ENCODE results near the gene DOCK1.
"Not testable (repeated sequence)": the region's sequence is repeated elsewhere in the genome, so short reads cannot be mapped to it uniquely, and the experiment has no call there.

DOCK1 gene

GRCh38 chr10:127262606-127263005 is 357.4 kb downstream of the DOCK1 start:
- peak in 6 of 58 donors; percentile 2 to 17 (median 13) for DNase-seq

DNA sequence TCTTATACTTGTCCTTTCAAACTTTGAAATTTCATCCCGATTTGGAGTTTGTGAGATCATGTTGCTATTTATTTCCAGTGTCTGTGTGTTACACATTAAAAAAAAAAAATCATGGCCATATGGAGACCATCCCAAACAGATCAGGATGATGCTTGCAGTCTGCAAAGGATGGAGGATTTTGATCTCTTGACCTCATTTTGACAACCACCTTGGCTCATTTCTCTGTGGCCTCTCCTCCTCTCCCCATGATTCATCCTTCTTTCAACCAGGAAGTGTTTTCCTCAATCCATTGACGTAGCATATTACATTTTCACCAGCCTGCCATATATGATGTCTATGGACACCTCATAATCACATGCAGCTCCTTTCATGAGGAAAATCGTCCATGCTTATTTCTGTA is 360.1 kb downstream of the DOCK1 start:
- no peak for DNase-seq

- no peak for DNase-seq
Observed at GRCh38 chr10:127266431-127266830, 361.2 kb downstream of the DOCK1 start.

DNA sequence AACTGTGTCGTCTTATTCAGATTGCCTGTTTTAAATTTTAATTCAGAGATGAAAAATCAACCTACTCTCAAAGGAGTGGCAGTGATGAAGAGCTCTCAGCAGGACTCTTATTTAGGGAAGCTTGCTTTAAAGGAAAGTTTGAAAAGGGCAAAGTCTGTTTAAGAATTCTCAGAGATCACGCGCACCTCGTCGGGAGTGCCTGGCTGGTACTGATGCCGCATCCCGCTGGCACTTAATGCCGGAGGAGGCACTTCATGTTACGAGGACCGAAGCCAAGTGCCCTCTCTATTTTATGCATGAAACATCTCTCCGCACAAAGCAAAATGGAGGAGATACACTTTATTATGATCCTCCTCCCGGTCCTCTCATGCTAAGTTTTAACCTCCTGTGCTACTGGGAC is 362.2 kb downstream of the DOCK1 start:
- DNase-seq = no peak

- DNase-seq = no peak
Observed at GRCh38 chr10:127272076-127272475, 366.8 kb downstream of the DOCK1 start.

- no peak for DNase-seq
Observed at GRCh38 chr10:127275272-127275671, 370.0 kb downstream of the DOCK1 start.

DNA sequence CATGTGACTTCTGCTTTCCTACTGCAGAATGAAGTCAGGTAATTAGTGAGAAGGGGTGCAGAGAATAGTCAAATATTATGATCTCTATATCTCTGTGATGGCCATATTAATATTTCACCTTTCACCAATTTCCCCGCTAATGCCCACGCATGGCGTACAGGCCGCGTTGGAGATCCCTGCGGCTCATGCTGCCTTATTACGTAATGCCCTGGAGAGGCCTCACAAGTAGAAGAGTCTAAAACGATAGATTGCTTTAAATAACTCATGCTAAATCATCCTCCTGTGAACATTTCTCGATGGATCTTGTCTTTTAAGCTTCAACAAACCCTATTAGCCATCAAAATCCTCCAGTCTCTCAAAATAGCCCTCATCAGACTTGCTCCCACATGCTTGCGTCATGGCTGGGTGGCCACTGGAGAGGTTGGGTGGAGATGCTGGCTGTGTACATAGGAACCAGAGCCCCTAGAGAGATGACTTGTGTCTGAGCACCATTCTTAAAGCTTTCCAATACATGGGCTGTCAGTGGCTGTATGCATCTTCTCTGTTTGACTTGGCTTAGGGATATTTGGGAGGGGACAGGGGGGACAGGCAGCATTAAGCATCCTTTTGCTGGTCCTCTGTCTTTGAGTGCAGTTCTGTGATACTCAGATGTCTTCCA is 370.7 kb downstream of the DOCK1 start:
- DNase-seq = no peak

- no peak for DNase-seq
Observed at GRCh38 chr10:127276794-127277462, 371.7 kb downstream of the DOCK1 start.

DNA sequence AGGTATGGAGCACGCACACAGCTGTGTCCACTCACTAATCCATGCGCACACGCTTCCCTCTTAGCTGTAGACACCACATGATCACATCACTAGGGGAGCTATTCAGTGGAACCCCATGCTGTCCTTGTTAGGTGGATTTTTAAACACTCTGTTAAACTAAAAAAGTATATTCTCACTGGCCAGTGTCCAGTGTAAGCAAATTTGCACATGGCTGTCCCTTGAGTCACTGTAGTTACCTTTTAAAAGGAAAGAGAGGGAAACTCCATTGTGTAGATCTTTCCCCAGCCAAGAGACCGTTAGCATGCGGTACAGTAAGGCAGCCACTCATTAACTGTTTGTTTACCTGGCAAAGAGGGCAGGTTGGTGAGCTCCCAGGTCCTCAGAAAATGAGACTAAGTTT is 372.8 kb downstream of the DOCK1 start:
- DNase-seq = no peak

DNA sequence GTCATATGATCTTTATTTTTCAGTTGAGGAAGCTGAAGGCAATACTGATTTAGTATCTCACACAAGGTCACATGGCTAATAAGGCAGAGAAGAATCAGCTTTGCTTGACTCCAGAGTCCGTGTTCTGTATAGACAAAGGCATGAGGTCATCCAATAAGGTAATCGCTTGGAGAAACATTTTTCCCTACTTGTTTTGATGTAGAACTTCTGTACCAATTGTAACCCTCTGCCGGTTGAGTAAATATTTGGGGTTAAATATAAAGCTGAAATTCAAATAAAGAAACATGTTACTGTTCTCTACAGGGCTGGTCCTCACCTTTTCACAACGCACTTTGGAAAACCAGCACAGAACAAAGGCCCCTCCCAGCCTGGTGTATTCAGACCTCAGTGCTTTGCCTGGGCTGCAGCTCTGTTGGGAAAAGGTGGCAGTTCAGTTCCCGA is 374.1 kb downstream of the DOCK1 start:
- no peak for DNase-seq

- DNase-seq = no peak
Observed at GRCh38 chr10:127280446-127280845, 375.2 kb downstream of the DOCK1 start.

GRCh38 chr10:127283017-127283416 is 377.8 kb downstream of the DOCK1 start:
- DNase-seq = no peak

DNA sequence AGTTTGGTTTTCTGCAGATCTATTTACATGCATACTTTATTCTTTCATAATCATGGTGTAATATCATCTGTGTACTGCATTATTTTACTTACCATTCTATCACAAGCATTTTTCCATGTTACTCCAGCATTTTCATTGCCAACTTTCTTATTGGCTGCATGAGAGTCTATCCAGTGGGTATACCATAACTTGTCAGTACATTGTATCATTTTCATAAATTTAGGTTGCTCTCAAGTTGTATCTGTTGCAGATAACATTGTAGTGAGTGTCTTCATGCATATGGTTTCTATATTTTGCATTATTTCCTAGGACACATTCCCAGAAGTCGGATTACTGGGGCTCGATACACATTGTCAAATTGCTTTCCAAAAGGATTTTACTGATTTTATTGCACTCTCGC is 378.3 kb downstream of the DOCK1 start:
- no peak for DNase-seq

- DNase-seq = no peak
Observed at GRCh38 chr10:127290850-127291249, 385.6 kb downstream of the DOCK1 start.

- no peak for DNase-seq
Observed at GRCh38 chr10:127291329-127291728, 386.1 kb downstream of the DOCK1 start.

GRCh38 chr10:127292888-127293287 is 387.7 kb downstream of the DOCK1 start:
- DNase-seq = no peak

- no peak for DNase-seq
Observed at GRCh38 chr10:127293640-127294039, 388.4 kb downstream of the DOCK1 start.

- no peak for DNase-seq
Observed at GRCh38 chr10:127296696-127297095, 391.5 kb downstream of the DOCK1 start.

GRCh38 chr10:127298381-127298780 is 393.2 kb downstream of the DOCK1 start:
- no peak for DNase-seq

DNA sequence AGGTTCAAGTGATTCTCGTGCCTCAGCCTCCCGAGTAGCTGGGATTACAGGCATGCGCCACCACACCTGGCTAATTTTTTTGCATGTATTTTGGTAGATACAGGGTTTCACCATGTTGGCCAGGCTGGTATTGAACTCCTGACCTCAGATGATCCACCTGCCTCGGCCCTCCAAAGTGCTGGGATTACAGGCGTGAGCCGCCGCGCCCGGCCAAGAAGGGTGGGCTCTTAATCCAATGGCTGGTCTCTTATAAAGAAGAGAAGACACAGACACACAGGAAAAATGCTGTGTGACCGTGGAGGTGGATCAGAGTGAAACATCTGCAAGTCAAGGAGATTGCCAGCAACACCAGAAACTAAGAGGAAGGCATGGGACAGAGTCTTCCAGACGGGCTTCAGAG is 394.0 kb downstream of the DOCK1 start:
- not testable (repeated sequence) for DNase-seq

DNA sequence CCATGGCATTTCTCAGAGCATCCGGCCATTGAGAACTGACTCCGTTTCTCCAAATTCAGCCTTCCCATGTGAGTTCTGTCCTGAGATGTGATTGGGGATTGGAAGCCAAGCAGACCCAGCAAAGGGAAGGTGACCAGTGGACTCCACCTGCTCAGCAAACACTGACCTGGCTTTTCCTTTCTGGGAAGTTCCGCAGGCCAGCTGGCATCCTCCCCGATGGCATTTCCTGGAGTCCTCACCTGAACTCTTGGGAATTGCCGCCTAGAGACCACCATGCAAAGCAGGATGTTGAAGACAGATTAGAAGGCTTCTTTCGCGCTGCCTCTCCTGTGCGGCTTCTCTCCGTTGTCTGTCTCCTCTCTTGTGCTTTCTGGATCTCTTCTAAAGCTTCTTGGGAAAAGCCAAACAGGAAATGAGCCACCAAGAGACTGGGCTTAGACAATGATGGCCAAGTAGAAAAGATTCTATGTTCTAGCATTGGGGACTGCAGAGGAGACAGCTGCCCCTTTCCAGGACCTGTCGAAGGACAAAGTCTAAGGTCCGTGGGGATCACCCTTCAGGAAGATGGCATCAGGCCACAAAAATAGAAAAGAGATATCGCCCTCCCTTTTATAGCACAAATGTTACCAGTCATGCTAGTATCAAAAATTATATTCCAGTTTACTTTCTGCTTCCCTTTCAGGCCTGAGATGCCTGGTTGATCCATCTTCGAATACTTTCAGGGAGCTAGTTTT is 394.9 kb downstream of the DOCK1 start:
- DNase-seq = no peak

DNA sequence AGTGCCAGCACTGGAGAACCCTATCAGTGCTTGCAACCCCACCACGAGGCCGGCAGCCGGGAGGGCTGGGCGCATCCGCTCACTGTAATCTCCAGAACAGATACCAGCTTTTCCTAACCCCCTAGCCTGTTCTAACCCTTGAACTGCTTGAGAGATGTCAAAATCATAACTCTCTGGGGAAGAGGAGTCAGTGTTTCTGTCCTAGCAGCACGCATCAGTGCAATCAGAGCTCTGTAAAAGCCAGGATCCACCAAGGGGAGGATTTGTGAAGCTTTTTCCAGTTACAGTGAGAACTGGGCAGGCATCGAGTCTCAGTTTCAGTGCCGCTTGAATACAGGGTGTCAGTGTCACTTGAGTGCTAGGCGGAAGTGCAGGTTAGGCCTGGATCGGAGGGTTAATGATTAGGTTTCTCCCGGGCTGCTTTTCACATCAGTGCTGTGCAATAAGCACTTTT is 395.7 kb downstream of the DOCK1 start:
- DNase-seq = no peak
